Endothelial cell of umbilical vein (primary cell): ENCODE results near the gene MAP6. TPM values are rescaled to one million over a fixed set of nuclear protein-coding genes. Genes with fewer than 3 reads are reported as not detected.

ENCODE experiments used
- BruUV-seq: library from RNA; stranded (reverse); fragments of 400-500 nt; replicated peaks from 2 replicates; lab custom pipeline; 2021; lab: Mats Ljungman, UMichigan
- CTCF ChIA-PET: fragments of 300-600, 350-600 bp; sonication (Branson Sonifier 250); formaldehyde crosslinking; loops from one replicate; lab custom pipeline; 2021; ENCODE audit warnings: antibody characterized with exemption, inconsistent platforms; lab: Charles Lee
- POLR2A ChIA-PET: fragments of 300-600, 350-600 bp; sonication (Branson Sonifier 250); formaldehyde crosslinking; loops from one replicate; lab custom pipeline; 2021; ENCODE audit warnings: antibody characterized with exemption, inconsistent platforms; lab: Charles Lee
- DNase-seq: peaks from one replicate; pipeline ENCODE4 v3.0.0-alpha.2; 2011; ENCODE audit warnings: low read depth, low spot score
- FAIRE-seq: peaks from 2 replicates; lab custom pipeline; 2011; peaks lifted over from hg19 to GRCh38; lab: Jason Lieb, UNC
- H2AFZ ChIP-seq: 2 replicates; pipeline ENCODE4 v1.6.0; 2012; ENCODE audit warnings: low read depth, low read length, control low read depth, inconsistent platforms
- H3K27ac ChIP-seq: 2 replicates; pipeline ENCODE4 v1.5.1; 2011; ENCODE audit warnings: low read depth, mild to moderate bottlenecking, control low read depth, low read length, moderate library complexity; ENCODE audit not compliant: insufficient read depth
- H3K27me3 ChIP-seq, 2 experiments: 2 replicates each; pipeline versions ENCODE4 v1.6.0 to v1.6.1; 2011; ENCODE audit warnings: low read length in 2 of 2, mixed read lengths in 1 of 2; ENCODE audit not compliant: control insufficient read depth in 2 of 2, insufficient read depth in 2 of 2
- H3K36me3 ChIP-seq, 2 experiments: 2 replicates in 1 of 2; 3 replicates in 1 of 2; pipeline ENCODE4 v1.5.1; 2011; ENCODE audit warnings: low read length in 2 of 2, mild to moderate bottlenecking in 1 of 2, moderate library complexity in 1 of 2; ENCODE audit not compliant: control insufficient read depth in 2 of 2, insufficient read depth in 2 of 2; ENCODE audit errors: extremely low read depth in 1 of 2
- H3K4me1 ChIP-seq: 3 replicates; pipeline ENCODE4 v1.5.1; 2011; ENCODE audit warnings: mild to moderate bottlenecking, low read length; ENCODE audit not compliant: control insufficient read depth, insufficient read depth; ENCODE audit errors: extremely low read depth
- H3K4me2 ChIP-seq: 2 replicates; pipeline ENCODE4 v1.6.1; 2011; ENCODE audit warnings: low read length, control low read depth, mixed read lengths; ENCODE audit not compliant: insufficient read depth
- H3K4me3 ChIP-seq, 3 experiments: fragments of 200-600 bp in 1 of 3; sonication (generic), shearing (Covaris generic) in 1 of 3; replicated peaks in 1 of 3; 2 replicates each; pipeline ENCODE4 v1.5.1; 2011 to 2016; ENCODE audit warnings: control low read depth in 3 of 3, low read length in 3 of 3, mild to moderate bottlenecking in 2 of 3, inconsistent platforms in 1 of 3, low read depth in 1 of 3, moderate library complexity in 1 of 3; ENCODE audit not compliant: insufficient read depth in 1 of 3
- H3K79me2 ChIP-seq: 2 replicates; pipeline ENCODE4 v1.6.0; 2012; ENCODE audit warnings: low read length, inconsistent platforms; ENCODE audit not compliant: control insufficient read depth, insufficient read depth
- H3K9ac ChIP-seq: replicated peaks from 2 replicates; pipeline ENCODE3; 2011; ENCODE audit warnings: low read length, control low read depth; ENCODE audit not compliant: insufficient read depth; ENCODE audit errors: extremely low read depth
- H3K9me1 ChIP-seq: replicated peaks from 3 replicates; pipeline ENCODE4 v1.6.0; 2011; ENCODE audit warnings: mild to moderate bottlenecking, low read length; ENCODE audit not compliant: control insufficient read depth, insufficient read depth; ENCODE audit errors: extremely low read depth
- H3K9me3 ChIP-seq: replicated peaks from 2 replicates; pipeline ENCODE4 v1.5.1; 2012; ENCODE audit warnings: low read length, inconsistent platforms; ENCODE audit not compliant: control insufficient read depth, insufficient read depth
- H4K20me1 ChIP-seq: replicated peaks from 2 replicates; pipeline ENCODE3; 2011; ENCODE audit warnings: mild to moderate bottlenecking, low read length; ENCODE audit not compliant: control insufficient read depth, insufficient read depth; ENCODE audit errors: extremely low read depth
- CTCF ChIP-seq, 2 donors: IDR thresholded peaks; 1 replicate in 1 of 2; 2 replicates in 1 of 2; pipeline ENCODE4 v1.5.1; 2011; ENCODE audit warnings: low read length in 2 of 2, mild to moderate bottlenecking in 2 of 2, moderate library complexity in 2 of 2, control low read depth in 1 of 2, inconsistent platforms in 1 of 2, low read depth in 1 of 2; ENCODE audit not compliant: insufficient read depth in 1 of 2; ENCODE audit errors: extremely low read depth in 1 of 2
- EZH2 ChIP-seq: IDR thresholded peaks from 2 replicates; pipeline ENCODE4 v1.6.1; 2012; ENCODE audit warnings: borderline replicate concordance, low read depth, mild to moderate bottlenecking, moderate library complexity, low read length, inconsistent platforms; ENCODE audit not compliant: severe bottlenecking
- JUN ChIP-seq: IDR thresholded peaks from 2 replicates; pipeline ENCODE4 v1.6.1; 2011; ENCODE audit warnings: borderline replicate concordance, low read depth; ENCODE audit not compliant: insufficient read length, insufficient read depth
- MYC ChIP-seq: IDR thresholded peaks from one replicate; pipeline ENCODE4 v1.6.1; 2011; ENCODE audit warnings: mild to moderate bottlenecking, low read depth, low read length
- POLR2A ChIP-seq: IDR thresholded peaks from 2 replicates; pipeline ENCODE4 v1.6.1; 2012; ENCODE audit warnings: low read depth, mild to moderate bottlenecking, control low read depth, low read length
- POLR2AphosphoS5 ChIP-seq: IDR thresholded peaks from 2 replicates; pipeline ENCODE4 v1.6.1; 2012; ENCODE audit warnings: low read depth, mild to moderate bottlenecking, control low read depth, low read length, moderate library complexity; ENCODE audit not compliant: insufficient read depth
- dilution Hi-C: fragments of 300-500 bp; cut with MboI; formaldehyde crosslinking; loops from one replicate; pipeline ENCODE4 v1.15.0; 2019; ENCODE audit warnings: low sequenced_read_pairs; ENCODE audit not compliant: extremely low pct_ligation_motif_present
- intact Hi-C: fragments of 100-400 bp; cut with micrococcal nuclease; formaldehyde crosslinking; loops from one replicate; pipeline ENCODE4 v1.10.0; 2022
- polyA plus RNA-seq, 4 experiments: library from polyadenylated mRNA; depleted of rRNA in 3 of 4; stranded (reverse) in 3 of 4; unstranded in 1 of 4; fragments of >200 nt; gene quantifications; 2 replicates each; pipeline versions ENCODE4 v1.2.1 to v1.2.3, GENCODE V29; 2011 to 2012; ENCODE audit warnings: missing spikeins in 1 of 4
- total RNA-seq: library from RNA; stranded (reverse); gene quantifications from 2 replicates; pipeline ENCODE4 v1.2.3, GENCODE V29; 2021

Gene MAP6
- total and polyA plus RNA-seq, 2 donors (not counting 3 experiments of a cell fraction or from before 2014, with no cell fraction given), result 0.12 TPM; not detected in 1

GRCh38 chr11:75642402-75643113 is 26.3 kb downstream of the MAP6 start:
- Histone ChIP-seq H3K9me1 (no peaks in the 10 kb centered on the region), H3K4me2 (no peak overlapping the region), H2AFZ (no peak overlapping the region), H3K4me1 (no peaks in the 10 kb centered on the region), H3K27me3 (peaks cover 13 to 14% of the 10 kb centered on the region in 2 experiments), H3K9ac (no peak overlapping the region), H3K4me3 (no peak overlapping the region), H3K36me3 (no peaks in the 10 kb centered on the region), H4K20me1 (no peaks in the 10 kb centered on the region), H3K27ac (no peak overlapping the region), H3K9me3 (no peaks in the 10 kb centered on the region), H3K79me2 (no peaks in the 10 kb centered on the region)
- FAIRE-seq (no peak), DNase-seq (no peak)
- TF ChIP-seq EZH2, result no peak
- no peak for TF ChIP-seq JUN
- TF ChIP-seq MYC, result no peak
- TF ChIP-seq POLR2A, result no peak
- TF ChIP-seq CTCF (IDR thresholded peaks at IDR 0.05; ENCODE audit: extremely low read depth in 1 of 2, insufficient read depth in 1 of 2, low read depth in 1 of 2, low read length in 2 of 2), result no peak
- no peak for TF ChIP-seq POLR2AphosphoS5
- intact Hi-C loops (no loop called here), dilution Hi-C loops (no loop called here)
- POLR2A ChIA-PET, result no interaction called here
- no TSS peak for BruUV-seq
- CTCF ChIA-PET, result no interaction called here
